ENCODE results near the gene STIM1.
"Not testable (repeated sequence)": the region's sequence is repeated elsewhere in the genome, so short reads cannot be mapped to it uniquely, and the experiment has no call there.

The STIM1 gene

GRCh38 chr11:4093519-4094347 lies 238.3 kb downstream of the STIM1 start:
- peak overlapping the region; percentile 98 for H3K27ac Mint-ChIP-seq
- H3K27me3 Mint-ChIP-seq (ENCODE audit: low read depth): no peaks in the 10 kb centered on the region
- peaks cover 73% of the 10 kb centered on the region for H3K4me1 Mint-ChIP-seq (ENCODE audit: low read depth)
- H3K4me3 Mint-ChIP-seq: peak overlapping the region; percentile 98
- no peaks in the 10 kb centered on the region for H3K9me3 Mint-ChIP-seq
- H3K36me3 Mint-ChIP-seq (ENCODE audit: low read depth): peaks cover 27% of the 10 kb centered on the region

- H3K27me3 Mint-ChIP-seq (ENCODE audit: low read depth): no peaks in the 10 kb centered on the region
- no peaks in the 10 kb centered on the region for H3K9me3 Mint-ChIP-seq
- H3K36me3 Mint-ChIP-seq (ENCODE audit: low read depth): peaks cover 31% of the 10 kb centered on the region
- H3K4me3 Mint-ChIP-seq: peak within 1 kb of the TSS; percentile 98
- peak within 1 kb of the TSS; percentile 98 for H3K27ac Mint-ChIP-seq
- peaks cover 72% of the 10 kb centered on the region for H3K4me1 Mint-ChIP-seq (ENCODE audit: low read depth)
These were observed 239.2 kb downstream of the STIM1 start, which contains the start of gene RRM1 for GRCh38 chr11:4094348-4095291. TSS of gene RRM1 (plus strand) at chr11:4094799. CDS start at chr11:4095013, 214 bp downstream.

- Mint-ChIP-seq H3K4me3 (peak overlapping the region; percentile 98), H3K9me3 (no peaks in the 10 kb centered on the region), H3K27me3 (ENCODE audit: low read depth) (no peaks in the 10 kb centered on the region), H3K27ac (peak overlapping the region; percentile 98), H3K4me1 (ENCODE audit: low read depth) (peaks cover 69% of the 10 kb centered on the region), H3K36me3 (ENCODE audit: low read depth) (peaks cover 30% of the 10 kb centered on the region)
These were observed 240.2 kb downstream of the STIM1 start for GRCh38 chr11:4095509-4096230.

GRCh38 chr11:4098026-4098621 lies 242.7 kb downstream of the STIM1 start:
- H3K4me1 Mint-ChIP-seq (ENCODE audit: low read depth): peaks cover 56% of the 10 kb centered on the region
- H3K36me3 Mint-ChIP-seq (ENCODE audit: low read depth): peaks cover 29% of the 10 kb centered on the region
- H3K27me3 Mint-ChIP-seq (ENCODE audit: low read depth): no peaks in the 10 kb centered on the region
- no peak overlapping the region for H3K4me3 Mint-ChIP-seq
- no peaks in the 10 kb centered on the region for H3K9me3 Mint-ChIP-seq
- H3K27ac Mint-ChIP-seq: peak overlapping the region; percentile 52

GRCh38 chr11:4102711-4103110 lies 247.2 kb downstream of the STIM1 start:
- peak overlapping the region; percentile 12 for H3K27ac Mint-ChIP-seq
- no peak overlapping the region for H3K4me3 Mint-ChIP-seq
- peaks cover 33% of the 10 kb centered on the region for H3K4me1 Mint-ChIP-seq (ENCODE audit: low read depth)
- H3K9me3 Mint-ChIP-seq: no peaks in the 10 kb centered on the region
- no peaks in the 10 kb centered on the region for H3K27me3 Mint-ChIP-seq (ENCODE audit: low read depth)
- peaks cover 41% of the 10 kb centered on the region for H3K36me3 Mint-ChIP-seq (ENCODE audit: low read depth)

GRCh38 chr11:4103269-4103668 lies 247.8 kb downstream of the STIM1 start:
- H3K4me3 Mint-ChIP-seq: no peak overlapping the region
- H3K36me3 Mint-ChIP-seq (ENCODE audit: low read depth): peaks cover 45% of the 10 kb centered on the region

GRCh38 chr11:4105916-4106315 lies 250.5 kb downstream of the STIM1 start:
- Mint-ChIP-seq H3K4me1 (ENCODE audit: low read depth) (peaks cover 9% of the 10 kb centered on the region), H3K9me3 (no peaks in the 10 kb centered on the region), H3K27ac (no peak overlapping the region), H3K36me3 (ENCODE audit: low read depth) (peaks cover 31% of the 10 kb centered on the region), H3K27me3 (ENCODE audit: low read depth) (no peaks in the 10 kb centered on the region), H3K4me3 (no peak overlapping the region)

More at GRCh38 chr11:4103269-4103668, 247.8 kb downstream of the STIM1 start:
- Mint-ChIP-seq H3K9me3 (no peaks in the 10 kb centered on the region), H3K27me3 (ENCODE audit: low read depth) (no peaks in the 10 kb centered on the region), H3K27ac (no peak overlapping the region), H3K4me1 (ENCODE audit: low read depth) (peaks cover 31% of the 10 kb centered on the region)

GRCh38 chr11:4111834-4112233 lies 256.4 kb downstream of the STIM1 start:
- H3K4me3 Mint-ChIP-seq: no peak overlapping the region
- peaks cover 5% of the 10 kb centered on the region for H3K4me1 Mint-ChIP-seq (ENCODE audit: low read depth)
- H3K9me3 Mint-ChIP-seq: no peaks in the 10 kb centered on the region
- no peaks in the 10 kb centered on the region for H3K27me3 Mint-ChIP-seq (ENCODE audit: low read depth)
- H3K36me3 Mint-ChIP-seq (ENCODE audit: low read depth): peaks cover 51% of the 10 kb centered on the region
- no peak overlapping the region for H3K27ac Mint-ChIP-seq

GRCh38 chr11:4115128-4115527 lies 259.7 kb downstream of the STIM1 start:
- H3K4me3 Mint-ChIP-seq: no peak overlapping the region
- peak overlapping the region; percentile 26 for H3K27ac Mint-ChIP-seq
- H3K27me3 Mint-ChIP-seq (ENCODE audit: low read depth): no peaks in the 10 kb centered on the region
- H3K4me1 Mint-ChIP-seq (ENCODE audit: low read depth): peaks cover 12% of the 10 kb centered on the region
- peaks cover 51% of the 10 kb centered on the region for H3K36me3 Mint-ChIP-seq (ENCODE audit: low read depth)
- H3K9me3 Mint-ChIP-seq: no peaks in the 10 kb centered on the region

GRCh38 chr11:4118107-4118506 lies 262.6 kb downstream of the STIM1 start:
- Mint-ChIP-seq H3K27ac (no peak overlapping the region), H3K4me3 (no peak overlapping the region)

GRCh38 chr11:4123218-4123617 lies 267.8 kb downstream of the STIM1 start:
- Mint-ChIP-seq H3K27ac (no peak overlapping the region), H3K36me3 (ENCODE audit: low read depth) (peaks cover 61% of the 10 kb centered on the region), H3K4me1 (ENCODE audit: low read depth) (peaks cover 8% of the 10 kb centered on the region), H3K27me3 (ENCODE audit: low read depth) (no peaks in the 10 kb centered on the region), H3K9me3 (no peaks in the 10 kb centered on the region), H3K4me3 (no peak overlapping the region)

More at GRCh38 chr11:4118107-4118506, 262.6 kb downstream of the STIM1 start:
- no peaks in the 10 kb centered on the region for H3K27me3 Mint-ChIP-seq (ENCODE audit: low read depth)
- peaks cover 55% of the 10 kb centered on the region for H3K36me3 Mint-ChIP-seq (ENCODE audit: low read depth)
- peaks cover 14% of the 10 kb centered on the region for H3K4me1 Mint-ChIP-seq (ENCODE audit: low read depth)
- no peaks in the 10 kb centered on the region for H3K9me3 Mint-ChIP-seq

GRCh38 chr11:4125141-4125540 lies 269.7 kb downstream of the STIM1 start:
- Mint-ChIP-seq H3K4me3 (no peak overlapping the region), H3K27me3 (ENCODE audit: low read depth) (no peaks in the 10 kb centered on the region), H3K4me1 (ENCODE audit: low read depth) (peaks cover 6% of the 10 kb centered on the region)

GRCh38 chr11:4127357-4127756 lies 271.9 kb downstream of the STIM1 start:
- Mint-ChIP-seq H3K27ac (no peak overlapping the region), H3K4me3 (no peak overlapping the region), H3K36me3 (ENCODE audit: low read depth) (peaks cover 54% of the 10 kb centered on the region), H3K27me3 (ENCODE audit: low read depth) (no peaks in the 10 kb centered on the region), H3K4me1 (ENCODE audit: low read depth) (peaks cover 4% of the 10 kb centered on the region), H3K9me3 (no peaks in the 10 kb centered on the region)

More at GRCh38 chr11:4125141-4125540, 269.7 kb downstream of the STIM1 start:
- H3K27ac Mint-ChIP-seq: no peak overlapping the region
- H3K9me3 Mint-ChIP-seq: no peaks in the 10 kb centered on the region
- H3K36me3 Mint-ChIP-seq (ENCODE audit: low read depth): peaks cover 57% of the 10 kb centered on the region

- not testable (repeated sequence) for H3K4me3 Mint-ChIP-seq; H3K9me3 Mint-ChIP-seq; H3K4me1 Mint-ChIP-seq (ENCODE audit: low read depth); H3K27me3 Mint-ChIP-seq (ENCODE audit: low read depth); H3K27ac Mint-ChIP-seq
- peaks cover 48% of the 10 kb centered on the region for H3K36me3 Mint-ChIP-seq (ENCODE audit: low read depth)
These were observed 274.8 kb downstream of the STIM1 start for GRCh38 chr11:4130219-4130618.
